MM.1S (cell line): ENCODE results near the gene REC114.

Experiments used
- DNase-seq: peaks from one replicate; pipeline ENCODE4 v3.0.0-alpha.2; 2015
- H2AFZ ChIP-seq: fragments of 300-600 bp; sonication (generic); 2 replicates; pipeline ENCODE4 v1.6.0; 2016; ENCODE audit warnings: antibody characterized with exemption, low read length
- H3F3A ChIP-seq: fragments of 300-600 bp; sonication (generic); 2 replicates; pipeline ENCODE4 v1.6.1; 2016; ENCODE audit warnings: mild to moderate bottlenecking, antibody characterized with exemption, low read length, moderate library complexity, mixed read lengths; ENCODE audit not compliant: insufficient read depth
- H3K27ac ChIP-seq: fragments of 300-600 bp; sonication (generic); 2 replicates; pipeline ENCODE4 v1.5.1; 2016; ENCODE audit warnings: mild to moderate bottlenecking, low read length
- H3K27me3 ChIP-seq: fragments of 300-600 bp; sonication (generic); replicated peaks from 2 replicates; pipeline ENCODE4 v1.6.0; 2016; ENCODE audit warnings: low read length; ENCODE audit not compliant: insufficient read depth
- H3K36me3 ChIP-seq: fragments of 300-600 bp; sonication (generic); replicated peaks from 2 replicates; pipeline ENCODE4 v1.6.1; 2016; ENCODE audit warnings: mild to moderate bottlenecking, low read length, mixed read lengths; ENCODE audit not compliant: insufficient read depth
- H3K4me1 ChIP-seq: fragments of 300-600 bp; sonication (generic); 2 replicates; pipeline ENCODE4 v1.6.1; 2016; ENCODE audit warnings: low read length, mixed read lengths
- H3K4me2 ChIP-seq: fragments of 300-600 bp; sonication (generic); 2 replicates; pipeline ENCODE4 v1.6.0; 2016; ENCODE audit warnings: low read depth, low read length
- H3K4me3 ChIP-seq: fragments of 300-600 bp; sonication (generic); 2 replicates; pipeline ENCODE4 v1.5.1; 2016; ENCODE audit warnings: low read length, mixed read lengths
- H3K79me2 ChIP-seq: fragments of 300-600 bp; sonication (generic); 2 replicates; pipeline ENCODE4 v1.6.1; 2016; ENCODE audit warnings: mixed run types, low read length, mixed read lengths
- H3K9ac ChIP-seq: fragments of 300-600 bp; sonication (generic); 2 replicates; pipeline ENCODE4 v1.6.1; 2016; ENCODE audit warnings: low read length, mixed read lengths
- H3K9me2 ChIP-seq: fragments of 300-600 bp; sonication (generic); replicated peaks from 2 replicates; pipeline ENCODE4 v1.6.1; 2016; ENCODE audit warnings: mild to moderate bottlenecking, low read length, mixed read lengths; ENCODE audit not compliant: insufficient read depth
- H3K9me3 ChIP-seq: fragments of 300-600 bp; sonication (generic); replicated peaks from 2 replicates; pipeline ENCODE4 v1.6.1; 2016; ENCODE audit warnings: mild to moderate bottlenecking, low read length, mixed read lengths; ENCODE audit not compliant: insufficient read depth
- H4K20me1 ChIP-seq: fragments of 300-600 bp; sonication (generic); 2 replicates; pipeline ENCODE4 v1.6.1; 2016; ENCODE audit warnings: mild to moderate bottlenecking, low read length, moderate library complexity, mixed read lengths; ENCODE audit not compliant: insufficient read depth
- CTCF ChIP-seq: fragments of 300-600 bp; sonication (generic); IDR thresholded peaks from 2 replicates; pipeline ENCODE4 v1.5.1; 2016; ENCODE audit warnings: antibody characterized with exemption, low read length, mixed read lengths
- EZH2 ChIP-seq: fragments of 300-600 bp; sonication (generic); optimal IDR thresholded peaks from 2 replicates; pipeline ENCODE3; 2017; ENCODE audit warnings: low read depth, mild to moderate bottlenecking, antibody characterized with exemption, low read length, mixed read lengths
- EZH2phosphoT487 ChIP-seq: fragments of 300-600 bp; sonication (generic); IDR thresholded peaks from 2 replicates; pipeline ENCODE4 v1.6.1; 2018; ENCODE audit warnings: antibody characterized with exemption, low read length

REC114 gene

GRCh38 chr15:73608475-73608874 lies 165.5 kb downstream of the REC114 start:
- peaks cover 3% of the 10 kb centered on the region; the same call in 1 of the 2 replicates for H4K20me1 ChIP-seq
- H3K4me2 ChIP-seq: no peak overlapping the region
- H2AFZ ChIP-seq: no peak overlapping the region
- no peaks in the 10 kb centered on the region for H3K9me2 ChIP-seq
- no peak for TF ChIP-seq CTCF
- no peak for TF ChIP-seq EZH2phosphoT487
- no peak for TF ChIP-seq EZH2
- no peaks in the 10 kb centered on the region for H3K9me3 ChIP-seq
- no peak overlapping the region for H3K9ac ChIP-seq
- no peaks in the 10 kb centered on the region for H3F3A ChIP-seq
- peaks cover 91% of the 10 kb centered on the region for H3K79me2 ChIP-seq
- H3K4me3 ChIP-seq: no peak overlapping the region
- no peak for DNase-seq
- H3K36me3 ChIP-seq: no peaks in the 10 kb centered on the region
- peaks cover 9% of the 10 kb centered on the region; the same call in 1 of the 2 replicates for H3K4me1 ChIP-seq
- H3K27me3 ChIP-seq: no peaks in the 10 kb centered on the region
- no peak overlapping the region for H3K27ac ChIP-seq

GRCh38 chr15:73608941-73609340 lies 166.0 kb downstream of the REC114 start:
- TF ChIP-seq EZH2: no peak
- TF ChIP-seq EZH2phosphoT487: no peak
- TF ChIP-seq CTCF: no peak
- Histone ChIP-seq H3K9ac (no peak overlapping the region), H3K4me2 (no peak overlapping the region)

More at GRCh38 chr15:73608941-73609340, 166.0 kb downstream of the REC114 start:
- Histone ChIP-seq H2AFZ (no peak overlapping the region), H3K79me2 (peaks cover 89% of the 10 kb centered on the region), H3K9me3 (no peaks in the 10 kb centered on the region), H3K9me2 (no peaks in the 10 kb centered on the region), H3K4me3 (no peak overlapping the region), H3K36me3 (no peaks in the 10 kb centered on the region), H3K4me1 (peaks cover 9% of the 10 kb centered on the region; the same call in 1 of the 2 replicates), H3K27ac (no peak overlapping the region), H3K27me3 (no peaks in the 10 kb centered on the region), H4K20me1 (peaks cover 3% of the 10 kb centered on the region; the same call in 1 of the 2 replicates), H3F3A (no peaks in the 10 kb centered on the region)
- no peak for DNase-seq
